Measurements from ENCODE around the gene EXD3. TPM values are rescaled to one million over a fixed set of nuclear protein-coding genes. Genes with fewer than 3 reads are reported as not detected.
A peak's percentile ranks its signal among the peaks of the same experiment; 100 is the strongest.
"Not testable (repeated sequence)": the region's sequence is repeated elsewhere in the genome, so short reads cannot be mapped to it uniquely, and the experiment has no call there.

The EXD3 gene
- total and polyA plus RNA-seq, 2 of the 13 experiments (the other 11 are each of a cell fraction or from before 2014, with no cell fraction given) = 2.7 to 4.8 TPM

DNA sequence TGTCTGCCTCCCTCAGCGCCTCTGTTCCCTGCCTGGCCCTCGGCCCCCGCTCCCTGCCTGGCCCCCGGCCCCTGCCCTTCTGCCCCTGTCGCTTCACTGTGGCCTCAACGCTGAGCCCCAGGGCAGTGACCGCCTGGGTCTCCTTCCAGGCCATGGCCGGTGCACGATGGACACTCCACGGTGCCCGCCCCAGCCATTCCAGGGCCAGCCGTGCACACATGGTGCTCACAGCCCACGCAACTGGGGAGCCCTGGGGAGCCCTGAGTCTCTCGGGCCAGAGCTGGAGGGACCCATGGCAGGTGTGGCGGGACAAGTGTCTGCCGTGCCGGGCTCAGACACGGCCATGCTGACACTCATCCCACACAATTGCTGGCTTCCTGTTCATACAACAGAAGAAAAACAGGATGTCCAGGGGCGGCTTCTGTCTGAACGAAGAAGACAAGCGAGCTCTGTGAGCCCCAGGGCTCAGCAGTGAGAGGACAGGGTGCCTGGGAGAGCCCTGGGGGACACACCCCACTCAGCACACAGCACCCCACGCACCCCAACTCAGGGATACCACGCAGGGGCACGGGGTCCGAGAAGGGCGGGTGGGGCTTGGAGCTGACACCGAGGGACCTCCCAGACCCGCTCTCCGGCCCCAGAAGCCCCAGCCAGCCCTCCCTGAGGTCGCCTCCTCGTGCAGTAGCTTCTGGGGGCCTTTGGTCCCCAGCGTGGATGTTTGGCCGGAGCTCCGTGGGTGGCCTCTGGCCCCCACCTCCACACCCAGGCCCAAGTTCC, 35.7 kb downstream of the EXD3 start (continued):
- TF ChIP-seq HNRNPL (IDR thresholded peaks at IDR 0.05; ENCODE audit: low read depth, low read length) = 0 out of 2 replicates have a peak, but pooled peaks have one; percentile 0
- TF ChIP-seq LCORL (IDR thresholded peaks at IDR 0.05) = no peak
- no peak for TF ChIP-seq LCORL (CRISPR knock-in tag; IDR thresholded peaks at IDR 0.05)
- TF ChIP-seq, protein P1, sequence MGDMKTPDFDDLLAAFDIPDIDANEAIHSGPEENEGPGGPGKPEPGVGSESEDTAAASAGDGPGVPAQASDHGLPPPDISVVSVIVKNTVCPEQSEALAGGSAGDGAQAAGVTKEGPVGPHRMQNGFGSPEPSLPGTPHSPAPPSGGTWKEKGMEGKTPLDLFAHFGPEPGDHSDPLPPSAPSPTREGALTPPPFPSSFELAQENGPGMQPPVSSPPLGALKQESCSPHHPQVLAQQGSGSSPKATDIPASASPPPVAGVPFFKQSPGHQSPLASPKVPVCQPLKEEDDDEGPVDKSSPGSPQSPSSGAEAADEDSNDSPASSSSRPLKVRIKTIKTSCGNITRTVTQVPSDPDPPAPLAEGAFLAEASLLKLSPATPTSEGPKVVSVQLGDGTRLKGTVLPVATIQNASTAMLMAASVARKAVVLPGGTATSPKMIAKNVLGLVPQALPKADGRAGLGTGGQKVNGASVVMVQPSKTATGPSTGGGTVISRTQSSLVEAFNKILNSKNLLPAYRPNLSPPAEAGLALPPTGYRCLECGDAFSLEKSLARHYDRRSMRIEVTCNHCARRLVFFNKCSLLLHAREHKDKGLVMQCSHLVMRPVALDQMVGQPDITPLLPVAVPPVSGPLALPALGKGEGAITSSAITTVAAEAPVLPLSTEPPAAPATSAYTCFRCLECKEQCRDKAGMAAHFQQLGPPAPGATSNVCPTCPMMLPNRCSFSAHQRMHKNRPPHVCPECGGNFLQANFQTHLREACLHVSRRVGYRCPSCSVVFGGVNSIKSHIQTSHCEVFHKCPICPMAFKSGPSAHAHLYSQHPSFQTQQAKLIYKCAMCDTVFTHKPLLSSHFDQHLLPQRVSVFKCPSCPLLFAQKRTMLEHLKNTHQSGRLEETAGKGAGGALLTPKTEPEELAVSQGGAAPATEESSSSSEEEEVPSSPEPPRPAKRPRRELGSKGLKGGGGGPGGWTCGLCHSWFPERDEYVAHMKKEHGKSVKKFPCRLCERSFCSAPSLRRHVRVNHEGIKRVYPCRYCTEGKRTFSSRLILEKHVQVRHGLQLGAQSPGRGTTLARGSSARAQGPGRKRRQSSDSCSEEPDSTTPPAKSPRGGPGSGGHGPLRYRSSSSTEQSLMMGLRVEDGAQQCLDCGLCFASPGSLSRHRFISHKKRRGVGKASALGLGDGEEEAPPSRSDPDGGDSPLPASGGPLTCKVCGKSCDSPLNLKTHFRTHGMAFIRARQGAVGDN (CRISPR knock-in tag; IDR thresholded peaks at IDR 0.05) = peak; percentile 59; the same call in 1 of the 2 replicates
- TF ChIP-seq, protein P2, sequence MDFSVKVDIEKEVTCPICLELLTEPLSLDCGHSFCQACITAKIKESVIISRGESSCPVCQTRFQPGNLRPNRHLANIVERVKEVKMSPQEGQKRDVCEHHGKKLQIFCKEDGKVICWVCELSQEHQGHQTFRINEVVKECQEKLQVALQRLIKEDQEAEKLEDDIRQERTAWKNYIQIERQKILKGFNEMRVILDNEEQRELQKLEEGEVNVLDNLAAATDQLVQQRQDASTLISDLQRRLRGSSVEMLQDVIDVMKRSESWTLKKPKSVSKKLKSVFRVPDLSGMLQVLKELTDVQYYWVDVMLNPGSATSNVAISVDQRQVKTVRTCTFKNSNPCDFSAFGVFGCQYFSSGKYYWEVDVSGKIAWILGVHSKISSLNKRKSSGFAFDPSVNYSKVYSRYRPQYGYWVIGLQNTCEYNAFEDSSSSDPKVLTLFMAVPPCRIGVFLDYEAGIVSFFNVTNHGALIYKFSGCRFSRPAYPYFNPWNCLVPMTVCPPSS (IDR thresholded peaks at IDR 0.05) = no peak

DNA sequence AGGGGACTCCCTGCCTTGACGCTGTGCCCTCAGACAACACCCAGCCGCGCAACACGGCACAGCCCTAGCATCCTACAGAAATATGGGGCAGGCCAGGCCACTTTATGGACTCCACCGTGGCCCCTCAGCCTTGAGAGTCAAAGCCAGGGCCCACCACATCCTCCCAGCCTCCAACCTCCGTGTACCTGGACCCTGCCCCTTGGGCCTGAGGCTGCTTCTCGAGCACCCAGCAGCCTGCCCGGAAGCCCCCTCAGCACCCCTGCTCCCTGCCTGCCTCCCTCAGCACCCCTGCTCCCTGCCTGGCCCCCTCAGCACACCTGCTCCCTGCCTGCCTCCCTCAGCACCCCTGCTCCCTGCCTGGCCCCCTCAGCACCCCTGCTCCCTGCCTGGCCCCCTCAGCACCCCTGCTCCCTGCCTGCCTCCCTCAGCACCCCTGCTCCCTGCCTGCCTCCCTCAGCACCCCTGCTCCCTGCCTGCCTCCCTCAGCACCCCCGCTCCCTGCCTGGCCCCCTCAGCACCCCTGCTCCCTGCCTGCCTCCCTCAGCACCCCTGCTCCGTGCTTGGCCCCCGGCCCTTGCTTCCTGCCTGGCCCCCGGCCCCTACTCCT, 36.4 kb downstream of the EXD3 start:
- H3K36me3 ChIP-seq (replicated peaks in 1 of 2; ENCODE audit: control insufficient read depth in 1 of 2, insufficient read depth in 2 of 2, low read length in 2 of 2); H3K4me3 ChIP-seq (replicated peaks in 1 of 3; ENCODE audit: insufficient read depth in 1 of 3, low read depth in 2 of 3, low read length in 3 of 3); H2AFZ ChIP-seq (ENCODE audit: low read length); CTCF ChIA-PET (ENCODE audit: low intra/inter-chr PET ratio, low total read pairs); H3K27me3 ChIP-seq (ENCODE audit: control insufficient read depth in 1 of 2, insufficient read depth in 2 of 2, low read length in 2 of 2); in situ Hi-C loops (cut with HindIII; ENCODE audit: extremely low pct_ligation_motif_present, low pct_unique_long_range_greater_than_20kb); H3K27ac ChIP-seq (ENCODE audit: extremely low read length, insufficient read depth, low read length); H3K79me2 ChIP-seq (ENCODE audit: insufficient read depth, low read length); H4K20me1 ChIP-seq (ENCODE audit: insufficient read depth, low read length); BruUV-seq (replicated peaks); FAIRE-seq; H3K9ac ChIP-seq (ENCODE audit: insufficient read depth, low read depth, low read length); H3K9me3 ChIP-seq (ENCODE audit: low read length); POLR2A ChIA-PET; intact Hi-C loops (cut with micrococcal nuclease; ENCODE audit: unreplicated experiment); ATAC-seq; H3K4me2 ChIP-seq (ENCODE audit: low read depth, low read length); DNase-seq (ENCODE audit: low spot score): not testable (repeated sequence)
- 63% methylated on average over 12 of the region's 12 CpGs for whole genome bisulfite sequencing (ENCODE audit: low lambda C conversion rate)
- H3K4me1 ChIP-seq (ENCODE audit: insufficient read depth, low read length) = peaks cover 45% of the 10 kb centered on the region
- peak; percentile 95 for TF ChIP-seq ZSCAN25 (CRISPR knock-in tag; IDR thresholded peaks at IDR 0.05)
